HG02678 (cell line): ENCODE results near the gene HELZ2.

Experiments used
- ATAC-seq: cut with Tn5 transposase; IDR thresholded peaks from one replicate; pipeline ENCODE4 v1.9.1; 2021; ENCODE audit warnings: mild to moderate bottlenecking, moderate library complexity; ENCODE audit not compliant: unreplicated experiment

Gene HELZ2

GRCh38 chr20:63540417-63541186, 33.4 kb downstream of the HELZ2 start:
- no peak for ATAC-seq

DNA sequence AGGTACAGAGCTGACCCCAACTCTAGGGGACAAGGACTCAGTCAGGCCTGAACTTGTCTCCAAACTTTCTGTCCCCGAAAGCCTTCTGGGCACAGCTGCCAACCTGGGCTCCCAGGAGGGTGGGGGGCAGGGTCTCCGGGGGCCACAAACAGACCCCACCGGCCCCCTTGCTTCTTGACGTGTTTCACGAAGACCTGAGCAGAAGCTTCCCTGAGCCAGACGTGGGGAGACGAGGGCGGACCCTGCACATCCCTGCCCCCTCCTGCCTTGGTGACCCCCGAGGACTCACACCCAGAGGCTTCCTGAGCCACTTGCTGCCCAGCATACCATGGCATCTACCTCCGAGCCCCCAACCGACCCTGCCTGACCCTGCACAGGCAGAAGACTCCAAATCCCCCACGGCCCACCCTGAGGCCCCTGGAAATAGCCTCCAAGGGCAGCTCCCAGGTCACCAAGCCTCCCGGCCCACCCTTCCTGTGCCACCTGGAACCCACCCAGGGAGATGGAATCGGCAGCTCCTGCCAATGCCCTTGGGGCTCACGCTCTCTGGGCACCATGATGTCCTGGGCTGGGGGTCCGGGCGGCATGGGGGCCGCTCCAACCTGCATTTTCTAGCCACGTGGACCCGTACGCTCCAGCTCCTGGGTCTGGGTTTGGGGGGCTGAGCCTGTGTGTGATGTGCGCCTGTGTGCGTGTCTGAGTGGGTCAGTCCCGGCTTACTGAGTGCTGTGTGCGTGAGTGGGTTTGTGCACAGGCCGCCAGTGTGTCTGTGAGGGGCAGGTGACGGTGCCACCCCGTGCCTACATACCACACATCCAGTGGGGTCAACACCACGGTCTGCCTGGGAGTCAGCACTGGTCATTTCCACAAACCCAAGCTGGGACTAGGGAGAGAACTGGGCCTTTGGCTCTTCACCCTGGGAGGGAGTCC, 34.3 kb downstream of the HELZ2 start:
- ATAC-seq, result no peak

- no peak for ATAC-seq
Measured at GRCh38 chr20:63539092-63539430, 35.0 kb downstream of the HELZ2 start.

DNA sequence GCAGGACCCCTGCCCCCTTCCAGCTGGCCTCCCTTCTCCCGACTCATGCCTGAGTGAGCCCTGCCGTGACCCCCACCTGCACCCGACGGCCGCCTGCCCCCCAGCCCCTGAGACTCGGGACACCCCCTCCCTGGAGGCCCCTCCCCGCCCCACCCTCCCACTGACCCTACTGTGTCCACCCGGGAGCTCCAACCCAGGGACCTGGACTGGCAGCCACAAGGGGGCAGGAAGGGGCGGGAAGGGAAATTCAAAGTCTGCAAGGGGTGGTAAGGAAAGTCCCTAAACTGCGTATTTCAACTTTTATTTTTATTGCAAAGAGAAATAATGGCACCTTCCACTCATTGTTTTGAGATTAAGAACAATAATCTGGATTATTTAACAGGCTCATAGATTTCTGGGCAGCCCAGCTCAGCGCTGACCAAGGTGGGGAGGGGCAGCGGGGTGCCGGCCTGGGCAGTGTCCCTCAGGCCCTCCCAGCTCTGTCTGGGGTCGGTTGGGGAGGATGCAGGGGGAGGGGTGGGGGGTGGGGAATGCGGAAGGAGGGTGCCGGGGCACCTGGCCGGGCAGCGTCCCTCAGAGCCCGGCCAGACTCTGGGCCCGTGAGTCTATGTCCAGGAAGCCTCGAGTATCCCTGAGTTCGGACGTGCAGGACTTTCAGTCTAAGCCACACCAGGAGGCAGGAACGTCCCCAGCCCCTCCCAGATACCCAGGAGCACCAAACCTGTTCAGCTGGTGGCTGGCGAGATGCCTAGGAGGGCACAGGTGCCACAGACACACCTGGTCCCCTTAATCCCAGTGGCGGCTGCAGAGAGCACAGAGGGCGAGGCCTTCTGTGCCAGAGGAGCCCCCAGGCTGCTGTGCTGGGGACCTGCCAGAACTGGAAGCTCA, 35.6 kb downstream of the HELZ2 start:
- no peak for ATAC-seq

DNA sequence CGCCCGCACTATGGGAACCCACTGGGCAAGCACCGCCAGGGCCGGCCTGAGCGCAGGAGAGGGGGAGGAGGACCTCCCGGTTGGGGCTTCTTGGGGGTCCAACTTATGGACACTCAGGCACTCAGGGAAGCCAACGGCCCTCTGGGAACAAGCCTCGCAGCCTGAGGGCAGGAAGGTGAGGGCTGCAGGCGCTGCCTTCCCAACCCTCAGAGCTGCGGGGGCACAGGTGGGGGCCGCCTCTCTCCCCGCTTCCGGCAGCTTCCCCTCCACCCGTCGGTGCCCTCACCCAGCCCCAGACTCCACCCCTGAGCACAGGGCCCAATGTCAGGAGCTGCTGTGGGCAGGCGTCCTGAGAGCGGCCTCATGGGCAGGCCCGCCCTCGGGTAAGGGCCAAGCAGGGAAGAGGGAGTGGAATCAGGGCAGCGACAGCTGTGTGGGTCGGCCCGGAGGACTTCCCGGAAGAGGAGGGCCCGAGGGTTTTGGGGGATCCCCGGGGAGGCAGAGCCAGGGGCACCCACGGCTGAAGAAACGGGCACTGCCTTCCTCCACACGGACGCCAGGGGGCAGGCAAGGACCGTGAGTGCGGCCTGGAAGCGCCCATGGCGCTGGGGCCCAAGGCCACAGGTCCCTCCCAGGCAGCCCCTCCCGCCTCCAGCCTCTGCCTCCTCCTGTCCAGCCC, 36.4 kb downstream of the HELZ2 start:
- peak; percentile 88 for ATAC-seq

- no peak for ATAC-seq
Measured at GRCh38 chr20:63536997-63537524, 37.0 kb downstream of the HELZ2 start, which contains the start of gene PTK6. PTK6 (minus strand) TSS chr20:63537376; CDS start chr20:63537314, 62 bp downstream.

GRCh38 chr20:63536241-63536977, 37.6 kb downstream of the HELZ2 start:
- ATAC-seq, result no peak

DNA sequence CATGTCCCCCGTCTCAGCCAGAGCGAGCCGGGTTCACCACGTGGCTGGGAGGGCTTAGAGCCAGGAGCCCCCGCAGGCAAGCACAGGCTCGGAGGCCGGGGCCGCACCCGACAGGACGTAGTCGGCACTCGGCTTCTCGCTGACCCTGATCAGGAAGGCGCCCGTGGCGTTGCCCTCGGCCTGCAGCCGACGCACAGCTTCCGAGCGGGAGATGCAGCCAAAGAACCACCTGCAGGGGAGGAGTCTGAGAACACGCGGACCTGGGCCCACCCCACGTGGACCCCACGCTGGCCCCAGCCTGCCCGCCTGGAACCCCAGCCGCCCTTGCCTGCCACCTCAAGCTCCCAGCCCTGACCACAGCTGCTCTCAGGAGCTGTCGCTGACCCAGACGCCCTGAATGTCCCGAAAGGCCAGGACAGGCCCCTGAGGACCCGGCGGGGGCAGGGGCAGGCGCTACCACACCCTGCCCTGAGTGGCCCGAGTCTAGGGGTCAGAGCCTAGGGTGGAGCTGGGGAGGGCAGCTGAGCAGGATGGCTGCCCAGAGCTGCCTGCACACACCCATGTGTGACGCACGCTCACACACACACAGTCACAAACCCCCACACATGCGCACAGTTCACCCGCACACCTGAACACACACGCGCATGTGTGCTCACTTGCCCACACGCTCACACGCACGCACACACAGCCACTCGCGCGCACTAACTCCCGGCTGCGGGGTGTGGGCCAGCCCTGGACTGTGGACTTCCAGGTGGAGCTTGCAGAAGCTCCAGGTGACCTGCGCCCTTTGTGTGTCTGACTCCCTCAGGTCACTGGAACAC, 39.0 kb downstream of the HELZ2 start:
- ATAC-seq, result no peak

DNA sequence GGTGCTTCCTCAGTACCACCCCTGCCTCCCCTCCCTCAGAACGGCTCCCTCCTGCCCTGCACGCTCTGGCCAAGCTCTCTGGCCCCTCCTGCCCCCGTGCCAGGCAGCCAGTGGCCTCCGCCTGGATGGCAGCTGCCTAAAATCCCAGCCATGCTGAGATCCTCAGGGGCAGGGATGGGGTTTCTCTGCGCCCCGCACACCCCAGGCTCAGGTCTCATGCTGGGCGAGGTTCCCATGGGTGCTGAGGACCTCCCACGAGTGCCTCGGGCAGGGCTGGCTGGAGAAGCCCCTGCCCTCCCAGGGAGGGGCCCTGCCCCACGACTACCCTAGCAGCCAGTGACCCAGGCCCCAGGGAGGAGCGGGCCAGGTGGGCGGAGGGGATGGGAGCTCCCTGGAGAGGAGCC, 39.6 kb downstream of the HELZ2 start:
- ATAC-seq, result no peak

DNA sequence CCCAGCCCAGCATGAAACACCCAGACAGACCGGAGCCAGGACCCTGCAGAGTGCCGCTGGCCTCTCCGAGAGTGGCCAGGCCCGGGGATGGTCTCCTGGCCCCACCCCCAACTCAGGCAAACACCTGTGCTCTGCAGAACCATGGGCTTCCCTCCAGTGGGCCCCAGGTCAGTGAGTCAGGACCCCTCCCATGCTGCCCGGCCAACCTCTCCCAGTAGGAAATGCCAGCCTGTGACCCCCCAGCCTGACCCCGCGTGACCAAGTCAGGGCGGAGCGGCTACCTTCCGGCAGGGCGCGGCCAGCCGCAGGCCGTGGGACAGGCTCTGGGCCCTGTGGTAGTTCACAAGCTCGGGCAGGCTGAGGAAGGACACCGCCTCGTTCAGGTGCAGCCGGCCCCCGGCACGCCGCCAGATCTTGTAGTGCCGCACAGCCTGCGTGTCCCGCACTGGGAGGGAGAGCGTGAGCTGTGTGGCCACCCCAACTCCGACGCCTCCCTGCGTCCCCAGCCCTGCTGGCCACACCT, 40.1 kb downstream of the HELZ2 start:
- ATAC-seq, result no peak

DNA sequence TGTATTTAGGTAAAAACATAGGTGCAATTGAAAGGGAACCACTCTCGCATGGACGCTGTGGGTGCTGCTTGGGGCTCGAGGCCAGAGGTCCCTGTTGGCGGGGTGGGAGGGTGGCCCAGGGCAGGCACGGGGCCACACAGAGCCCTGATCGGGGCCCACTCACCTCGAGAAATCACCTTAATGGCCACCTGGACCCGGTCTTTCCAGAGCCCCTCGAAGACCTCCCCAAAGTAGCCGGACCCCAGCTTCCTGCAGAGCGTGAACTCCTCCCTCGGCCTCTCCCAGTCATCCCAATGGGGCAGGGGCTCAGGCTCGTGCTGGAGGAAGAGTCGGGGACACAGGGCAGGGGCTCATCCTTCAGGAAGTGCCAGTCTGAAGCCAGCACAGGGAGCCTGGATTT, 40.7 kb downstream of the HELZ2 start:
- ATAC-seq, result no peak

GRCh38 chr20:63532449-63532971, 41.5 kb downstream of the HELZ2 start:
- ATAC-seq, result no peak

GRCh38 chr20:63531686-63532448, 42.2 kb downstream of the HELZ2 start:
- no peak for ATAC-seq

GRCh38 chr20:63530788-63531160, 43.3 kb downstream of the HELZ2 start:
- no peak for ATAC-seq

GRCh38 chr20:63529861-63530787, 43.9 kb downstream of the HELZ2 start:
- ATAC-seq, result no peak

- ATAC-seq, result no peak
Measured at GRCh38 chr20:63529180-63529860, 44.7 kb downstream of the HELZ2 start.
